GM12873 (cell line): ENCODE measurements around the gene ALKBH3.
A peak's percentile ranks its signal among the peaks of the same experiment; 100 is the strongest.

ENCODE experiments used
- TF ChIP-seq, protein P1 (sequence below): IDR thresholded peaks from 2 replicates; pipeline ENCODE4 v1.5.1; 2012; ENCODE audit warnings: low read depth, mild to moderate bottlenecking, moderate library complexity, low read length, control low read depth; ENCODE audit not compliant: insufficient read depth; ENCODE audit errors: missing control alignments

ALKBH3 gene

DNA sequence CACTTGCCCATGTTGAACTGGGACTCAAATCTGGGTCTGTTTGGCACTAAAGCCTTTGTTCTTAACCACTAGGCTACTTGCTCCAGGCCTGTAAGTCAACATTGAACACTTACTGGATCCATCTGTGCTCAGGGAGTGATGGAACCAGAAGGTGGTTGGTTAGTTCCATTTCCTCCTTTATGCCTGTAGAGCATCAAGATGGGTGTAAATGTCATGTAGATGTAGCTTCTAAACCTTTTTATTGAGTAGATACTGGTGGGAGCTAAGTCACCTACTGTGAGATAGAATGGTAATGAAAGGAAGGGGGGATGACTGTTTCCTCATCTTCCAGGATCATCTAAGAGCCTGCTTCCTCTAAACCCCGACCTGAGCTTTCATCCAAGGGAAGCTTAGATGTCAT lies 38.6 kb upstream of the ALKBH3 start:
- TF ChIP-seq, protein P1, sequence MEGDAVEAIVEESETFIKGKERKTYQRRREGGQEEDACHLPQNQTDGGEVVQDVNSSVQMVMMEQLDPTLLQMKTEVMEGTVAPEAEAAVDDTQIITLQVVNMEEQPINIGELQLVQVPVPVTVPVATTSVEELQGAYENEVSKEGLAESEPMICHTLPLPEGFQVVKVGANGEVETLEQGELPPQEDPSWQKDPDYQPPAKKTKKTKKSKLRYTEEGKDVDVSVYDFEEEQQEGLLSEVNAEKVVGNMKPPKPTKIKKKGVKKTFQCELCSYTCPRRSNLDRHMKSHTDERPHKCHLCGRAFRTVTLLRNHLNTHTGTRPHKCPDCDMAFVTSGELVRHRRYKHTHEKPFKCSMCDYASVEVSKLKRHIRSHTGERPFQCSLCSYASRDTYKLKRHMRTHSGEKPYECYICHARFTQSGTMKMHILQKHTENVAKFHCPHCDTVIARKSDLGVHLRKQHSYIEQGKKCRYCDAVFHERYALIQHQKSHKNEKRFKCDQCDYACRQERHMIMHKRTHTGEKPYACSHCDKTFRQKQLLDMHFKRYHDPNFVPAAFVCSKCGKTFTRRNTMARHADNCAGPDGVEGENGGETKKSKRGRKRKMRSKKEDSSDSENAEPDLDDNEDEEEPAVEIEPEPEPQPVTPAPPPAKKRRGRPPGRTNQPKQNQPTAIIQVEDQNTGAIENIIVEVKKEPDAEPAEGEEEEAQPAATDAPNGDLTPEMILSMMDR, result no peak

DNA sequence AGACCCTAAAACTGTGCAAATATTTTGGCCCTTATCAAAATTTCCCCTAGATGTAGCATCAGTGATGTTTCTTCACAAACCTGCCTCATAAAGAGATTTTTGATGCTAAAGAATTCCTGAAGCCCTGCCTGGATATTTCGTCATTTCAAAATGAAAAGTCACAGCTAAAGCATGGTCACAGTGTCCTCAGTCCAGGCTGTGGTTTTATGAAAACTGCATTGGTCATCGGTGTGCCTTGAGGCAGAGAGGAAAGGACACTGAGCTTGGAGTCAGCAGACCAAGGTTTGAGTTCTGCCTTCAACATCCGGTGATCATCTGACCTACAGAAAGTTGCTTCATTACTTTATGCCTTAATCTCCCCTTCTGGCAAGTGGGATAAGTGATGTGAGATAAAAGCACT lies 34.8 kb upstream of the ALKBH3 start:
- TF ChIP-seq, protein P1, result no peak

DNA sequence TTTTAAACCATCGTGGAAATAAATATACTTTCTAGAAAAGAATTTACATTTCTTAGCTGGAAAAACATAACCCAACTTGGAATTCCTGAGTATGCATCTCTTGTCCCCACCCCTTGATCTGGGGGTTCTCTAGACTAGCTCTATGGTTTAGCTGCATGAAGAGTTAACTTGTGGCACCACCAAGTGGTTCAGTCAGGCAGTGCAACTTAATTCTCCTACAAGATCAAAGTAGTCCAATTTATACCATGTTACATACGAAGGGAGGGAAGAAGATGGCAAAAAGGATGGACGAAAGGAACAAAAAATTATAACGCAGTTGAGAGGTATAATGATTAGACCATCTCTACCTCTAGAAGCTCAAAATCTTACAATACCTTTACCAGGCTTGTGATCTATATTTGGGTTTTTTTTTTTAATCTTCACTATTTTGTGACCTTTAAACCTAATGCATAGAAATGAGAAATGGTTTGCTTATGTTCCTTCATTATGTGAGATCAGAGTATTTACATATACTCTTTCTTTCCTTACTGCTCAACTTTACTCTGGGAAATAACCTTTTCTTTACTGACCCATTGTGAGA lies 28.5 kb upstream of the ALKBH3 start:
- TF ChIP-seq, protein P1, result peak; percentile 75

DNA sequence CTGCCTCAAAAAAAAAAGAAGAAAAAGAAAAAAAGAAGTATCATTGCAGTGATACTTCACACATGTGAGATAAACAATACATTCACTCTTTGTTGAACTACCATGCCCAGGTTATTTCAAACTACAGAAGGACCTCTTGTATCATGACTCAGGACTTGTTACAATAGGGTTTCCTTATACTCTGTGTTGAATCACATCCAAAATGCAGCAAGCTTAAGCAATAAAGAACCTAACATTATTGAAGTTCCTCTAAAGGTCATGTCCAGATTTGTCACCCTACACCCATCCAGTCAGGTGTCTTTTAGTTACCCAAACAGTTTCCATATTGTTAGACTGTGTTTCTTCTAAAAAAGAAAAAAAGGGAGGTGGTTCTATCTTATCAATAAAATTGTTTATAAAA lies 26.9 kb upstream of the ALKBH3 start:
- TF ChIP-seq, protein P1, result no peak

DNA sequence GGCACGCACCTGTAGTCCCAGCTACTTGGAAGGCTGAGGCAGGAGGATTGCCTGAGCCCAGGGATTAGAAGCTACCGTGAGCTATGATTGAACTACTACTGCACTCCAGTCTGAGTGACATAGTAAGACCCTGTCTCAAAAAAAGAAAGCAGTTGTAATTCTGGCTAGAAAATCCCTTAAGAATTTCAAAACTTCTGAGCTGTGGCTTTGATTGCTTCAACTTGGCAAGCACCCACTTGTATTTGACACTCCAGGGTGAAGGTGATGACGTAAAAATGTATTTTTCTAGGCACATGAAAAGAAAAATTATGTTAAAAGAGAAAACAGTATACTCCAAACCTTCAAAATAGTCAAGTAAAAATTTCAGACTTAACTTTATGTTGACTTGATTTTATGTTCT lies 23.6 kb upstream of the ALKBH3 start:
- TF ChIP-seq, protein P1, result no peak

DNA sequence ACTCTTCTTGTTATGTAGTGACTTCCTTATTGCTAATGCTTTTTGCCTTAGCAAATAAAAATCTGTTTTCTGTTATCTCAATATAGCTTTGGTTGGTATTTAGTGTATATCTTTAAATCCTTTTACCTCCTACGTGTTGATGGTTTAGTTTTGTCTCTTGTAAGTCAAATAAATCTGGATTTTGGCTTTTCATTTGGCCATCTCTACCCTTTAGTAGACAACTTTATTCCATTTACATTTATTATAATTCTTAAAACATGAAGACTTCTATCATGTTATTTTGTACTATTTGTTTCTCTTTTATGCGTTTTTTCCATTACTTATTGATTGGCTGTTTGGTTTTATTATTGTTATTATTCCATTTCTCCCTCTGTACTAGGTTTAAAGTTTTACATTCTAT lies 19.5 kb upstream of the ALKBH3 start:
- TF ChIP-seq, protein P1, result no peak

DNA sequence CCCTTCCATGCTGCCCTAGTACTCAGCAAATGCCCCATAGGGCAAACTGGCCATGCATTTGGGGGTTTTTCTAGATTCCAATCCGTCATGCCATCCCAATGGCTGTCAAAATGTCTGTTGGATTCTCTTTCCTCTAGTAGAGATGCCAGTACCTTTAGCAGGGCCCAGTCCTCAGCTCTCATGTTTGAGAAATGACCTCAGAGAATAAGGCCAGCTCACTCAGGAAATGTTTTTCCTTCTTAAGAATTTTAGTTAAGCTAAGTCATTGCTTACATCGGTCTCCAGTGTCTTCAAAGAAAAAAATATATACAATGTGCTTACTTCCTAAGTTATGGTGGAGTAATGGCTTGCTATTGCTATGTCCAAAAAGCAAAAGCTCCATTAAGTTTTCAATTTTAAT lies 14.1 kb upstream of the ALKBH3 start:
- TF ChIP-seq, protein P1, result no peak
